Measurements from ENCODE around the gene BCR.

Gene BCR

DNA sequence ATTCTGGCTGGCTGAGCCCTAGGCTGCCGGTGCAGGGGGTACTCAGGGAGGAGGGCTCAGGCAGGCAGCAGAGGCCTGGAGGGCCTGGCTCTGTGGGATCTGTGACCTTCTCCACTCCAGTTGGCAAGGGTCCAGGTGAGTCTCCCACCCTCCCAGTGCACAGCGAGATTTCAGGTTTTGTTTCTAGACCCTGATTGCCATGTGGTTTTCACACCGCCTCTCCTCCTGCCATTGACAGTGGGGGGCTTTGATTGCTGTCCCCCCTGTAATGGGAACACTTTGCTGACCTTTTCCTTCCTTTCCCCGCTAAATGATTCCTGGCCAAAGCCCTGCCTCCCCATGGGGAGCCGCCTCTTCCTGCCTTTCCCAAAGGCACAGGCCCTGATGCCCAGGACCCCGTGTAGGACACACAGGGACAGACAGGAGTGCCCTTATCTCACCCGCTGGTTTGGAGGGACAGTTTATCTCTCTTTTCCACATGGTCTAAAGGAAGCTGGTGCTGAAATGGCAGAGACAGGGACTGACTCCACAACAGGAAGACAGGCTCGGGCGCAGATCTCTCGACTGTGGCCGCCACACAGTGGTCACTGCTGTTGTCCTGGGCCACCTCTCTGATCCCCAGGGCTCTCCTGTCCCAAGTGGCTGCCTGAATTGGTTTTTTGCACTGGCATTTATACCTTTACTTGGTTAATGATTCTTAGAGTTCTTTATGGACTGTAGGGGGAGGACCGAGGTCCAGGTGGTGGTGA, 43.4 kb downstream of the BCR start:
- peaks cover 24% of the 10 kb centered on the region for H3K4me1 ChIP-seq (ENCODE audit: insufficient read depth, insufficient read length)
- TF ChIP-seq ZNF274 (IDR thresholded peaks at IDR 0.05; ENCODE audit: low read depth, low read length) = no peak
- H3K9me3 ChIP-seq (ENCODE audit: insufficient read depth, low read length) = peaks cover 13% of the 10 kb centered on the region
- H3K27me3 ChIP-seq (ENCODE audit: insufficient read depth, insufficient read length) = no peaks in the 10 kb centered on the region
- H3K4me3 ChIP-seq (ENCODE audit: insufficient read length, low read depth) = no peak overlapping the region
- no peak overlapping the region for H3K9ac ChIP-seq (ENCODE audit: insufficient read length, low read depth)
- H3K36me3 ChIP-seq (ENCODE audit: insufficient read depth, insufficient read length, low read length) = peaks cover 6% of the 10 kb centered on the region
- DNase-seq (ENCODE audit: low read depth, low spot score) = no peak

DNA sequence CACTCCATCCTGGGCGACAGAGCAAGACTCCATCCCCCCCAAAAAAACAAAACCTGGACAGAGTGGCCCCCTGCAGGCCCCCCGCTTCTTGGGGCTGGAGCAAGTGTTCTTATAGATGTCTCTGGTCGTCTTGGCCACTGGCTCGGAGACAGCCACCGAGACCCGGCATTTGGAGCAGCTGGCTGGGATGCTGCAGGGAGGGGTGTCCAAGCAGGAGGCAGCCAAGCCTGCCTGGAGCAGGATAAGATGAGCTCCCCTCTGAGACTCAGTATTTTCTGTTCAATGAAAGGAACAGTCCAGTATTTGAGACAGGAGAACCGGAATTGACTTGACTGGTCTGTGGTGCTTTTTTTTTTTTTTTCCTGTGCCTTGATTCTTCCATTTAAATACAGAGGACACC, 44.5 kb downstream of the BCR start:
- peaks cover 6% of the 10 kb centered on the region for H3K36me3 ChIP-seq (ENCODE audit: insufficient read depth, insufficient read length, low read length)
- H3K9ac ChIP-seq (ENCODE audit: insufficient read length, low read depth) = no peak overlapping the region
- H3K4me1 ChIP-seq (ENCODE audit: insufficient read depth, insufficient read length) = peaks cover 16% of the 10 kb centered on the region
- H3K4me3 ChIP-seq (ENCODE audit: insufficient read length, low read depth) = no peak overlapping the region
- TF ChIP-seq ZNF274 (IDR thresholded peaks at IDR 0.05; ENCODE audit: low read depth, low read length) (no peak), SUZ12 (IDR thresholded peaks at IDR 0.05; ENCODE audit: extremely low read depth, insufficient read depth, insufficient read length) (no peak), YY1 (IDR thresholded peaks at IDR 0.05; ENCODE audit: insufficient read depth, insufficient read length) (no peak)
- H3K27me3 ChIP-seq (ENCODE audit: insufficient read depth, insufficient read length) = no peaks in the 10 kb centered on the region
- no peak for DNase-seq (ENCODE audit: low read depth, low spot score)
- peaks cover 17% of the 10 kb centered on the region for H3K9me3 ChIP-seq (ENCODE audit: insufficient read depth, low read length)

DNA sequence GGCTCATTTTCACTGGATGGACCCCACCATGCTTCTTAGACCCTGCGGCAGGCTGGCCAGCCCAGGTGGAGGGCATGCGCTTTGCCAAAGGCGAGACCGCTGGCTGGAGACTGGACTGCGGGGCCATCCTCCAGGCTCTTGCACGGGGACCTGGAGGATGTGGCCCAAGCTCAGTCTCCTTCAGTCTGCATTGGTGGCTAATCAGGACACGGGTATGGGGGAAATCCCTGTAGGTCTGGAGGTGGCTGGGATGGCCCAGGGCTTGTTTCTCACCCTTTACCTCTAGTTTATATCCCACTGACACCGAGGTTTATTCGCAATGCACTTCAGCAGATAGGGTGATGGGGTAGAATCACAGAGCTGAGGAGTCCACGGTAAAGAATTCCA, 45.0 kb downstream of the BCR start:
- TF ChIP-seq ZNF274 (IDR thresholded peaks at IDR 0.05; ENCODE audit: low read depth, low read length) (no peak), SUZ12 (IDR thresholded peaks at IDR 0.05; ENCODE audit: extremely low read depth, insufficient read depth, insufficient read length) (no peak), YY1 (IDR thresholded peaks at IDR 0.05; ENCODE audit: insufficient read depth, insufficient read length) (no peak)
- peaks cover 17% of the 10 kb centered on the region for H3K9me3 ChIP-seq (ENCODE audit: insufficient read depth, low read length)
- H3K4me3 ChIP-seq (ENCODE audit: insufficient read length, low read depth) = no peak overlapping the region
- no peaks in the 10 kb centered on the region for H3K27me3 ChIP-seq (ENCODE audit: insufficient read depth, insufficient read length)
- no peak for DNase-seq (ENCODE audit: low read depth, low spot score)
- no peak overlapping the region for H3K9ac ChIP-seq (ENCODE audit: insufficient read length, low read depth)
- H3K36me3 ChIP-seq (ENCODE audit: insufficient read depth, insufficient read length, low read length) = peaks cover 6% of the 10 kb centered on the region
- H3K4me1 ChIP-seq (ENCODE audit: insufficient read depth, insufficient read length) = peaks cover 12% of the 10 kb centered on the region

DNA sequence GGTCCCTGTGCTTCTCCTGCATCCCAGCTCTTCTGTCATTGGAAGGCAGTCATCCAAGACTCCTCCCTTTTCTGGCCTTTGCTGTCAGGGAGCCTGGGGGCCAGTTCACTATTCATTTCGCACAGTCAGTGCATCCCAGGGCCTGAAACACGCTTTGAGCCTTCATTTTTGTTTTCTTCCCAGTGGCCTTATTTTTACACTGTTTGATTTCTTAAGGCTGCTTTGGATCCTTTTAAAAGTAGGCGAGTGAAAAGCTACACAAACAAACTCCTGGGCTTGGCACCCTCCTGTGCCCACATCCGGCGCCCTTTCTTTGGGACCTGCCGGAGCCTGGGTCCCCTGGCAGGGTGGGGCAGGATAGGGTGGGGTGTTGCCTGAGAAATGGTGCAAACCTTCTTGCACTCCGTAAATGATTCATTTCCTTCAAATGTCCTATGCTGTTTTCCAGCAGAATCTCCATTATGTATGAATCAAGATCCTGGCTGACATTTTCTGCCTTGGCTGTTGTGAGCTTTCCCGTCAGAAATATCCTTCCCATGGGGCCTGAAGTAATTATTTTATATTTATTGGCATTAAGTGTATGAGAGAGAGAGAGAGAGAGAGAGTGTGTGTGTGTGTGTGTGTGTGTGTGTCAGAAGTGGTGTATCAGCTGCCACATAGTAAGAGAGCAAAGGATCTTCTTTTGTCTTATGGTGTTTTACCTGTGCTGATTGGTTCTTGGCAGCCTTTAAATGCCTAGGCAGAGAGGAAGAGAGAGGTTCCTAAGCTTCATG, 45.6 kb downstream of the BCR start:
- peaks cover 14% of the 10 kb centered on the region for H3K4me1 ChIP-seq (ENCODE audit: insufficient read depth, insufficient read length)
- peaks cover 6% of the 10 kb centered on the region for H3K36me3 ChIP-seq (ENCODE audit: insufficient read depth, insufficient read length, low read length)
- H3K9me3 ChIP-seq (ENCODE audit: insufficient read depth, low read length) = peaks cover 17% of the 10 kb centered on the region
- H3K27me3 ChIP-seq (ENCODE audit: insufficient read depth, insufficient read length) = no peaks in the 10 kb centered on the region
- TF ChIP-seq ZNF274 (IDR thresholded peaks at IDR 0.05; ENCODE audit: low read depth, low read length) (no peak), SUZ12 (IDR thresholded peaks at IDR 0.05; ENCODE audit: extremely low read depth, insufficient read depth, insufficient read length) (no peak), YY1 (IDR thresholded peaks at IDR 0.05; ENCODE audit: insufficient read depth, insufficient read length) (no peak)
- DNase-seq (ENCODE audit: low read depth, low spot score) = no peak
- no peak overlapping the region for H3K9ac ChIP-seq (ENCODE audit: insufficient read length, low read depth)
- no peak overlapping the region for H3K4me3 ChIP-seq (ENCODE audit: insufficient read length, low read depth)

DNA sequence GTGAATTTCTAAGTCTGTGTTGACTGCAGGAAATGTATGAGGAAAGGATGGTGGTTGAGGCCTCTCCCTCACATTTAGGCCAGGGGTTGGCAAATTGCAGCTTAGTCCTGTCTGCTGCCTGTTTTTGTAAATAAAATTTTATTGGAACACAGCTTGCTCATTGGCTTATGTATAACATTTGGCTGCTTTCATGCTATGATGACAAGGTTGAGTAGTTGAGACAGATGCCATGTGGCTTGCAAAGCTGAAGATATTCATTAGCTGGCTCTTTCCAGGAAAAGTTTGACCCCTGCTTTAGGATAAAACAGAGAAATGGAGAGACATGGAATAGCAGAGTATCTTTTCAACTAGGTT, 46.2 kb downstream of the BCR start:
- H3K27me3 ChIP-seq (ENCODE audit: insufficient read depth, insufficient read length) = no peaks in the 10 kb centered on the region
- no peak overlapping the region for H3K9ac ChIP-seq (ENCODE audit: insufficient read length, low read depth)
- peaks cover 17% of the 10 kb centered on the region for H3K9me3 ChIP-seq (ENCODE audit: insufficient read depth, low read length)
- TF ChIP-seq ZNF274 (IDR thresholded peaks at IDR 0.05; ENCODE audit: low read depth, low read length) = no peak
- no peak for TF ChIP-seq SUZ12 (IDR thresholded peaks at IDR 0.05; ENCODE audit: extremely low read depth, insufficient read depth, insufficient read length)
- TF ChIP-seq YY1 (IDR thresholded peaks at IDR 0.05; ENCODE audit: insufficient read depth, insufficient read length) = no peak
- peaks cover 6% of the 10 kb centered on the region for H3K36me3 ChIP-seq (ENCODE audit: insufficient read depth, insufficient read length, low read length)
- H3K4me3 ChIP-seq (ENCODE audit: insufficient read length, low read depth) = no peak overlapping the region
- H3K4me1 ChIP-seq (ENCODE audit: insufficient read depth, insufficient read length) = peaks cover 14% of the 10 kb centered on the region
- no peak for DNase-seq (ENCODE audit: low read depth, low spot score)

DNA sequence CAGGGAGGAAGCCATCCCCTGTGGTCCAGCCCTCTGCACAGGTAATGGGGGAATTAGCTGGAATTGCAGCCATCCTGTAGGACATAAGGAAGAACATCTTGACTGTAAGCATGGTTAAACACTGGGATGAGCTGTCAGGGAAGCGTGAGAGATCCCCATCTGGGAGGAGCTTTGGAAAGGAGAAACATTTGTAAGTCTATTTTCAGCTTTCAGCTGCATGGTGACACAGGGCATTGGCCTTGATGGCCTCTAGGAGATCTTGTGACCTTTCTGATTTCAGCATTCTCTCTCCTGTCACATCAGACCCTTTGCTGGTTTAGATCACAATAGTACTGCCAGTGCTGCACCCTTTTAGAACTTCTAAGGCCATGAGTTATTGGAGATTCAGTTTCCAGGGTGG, 47.1 kb downstream of the BCR start:
- TF ChIP-seq YY1 (IDR thresholded peaks at IDR 0.05; ENCODE audit: insufficient read depth, insufficient read length) = no peak
- no peak for TF ChIP-seq SUZ12 (IDR thresholded peaks at IDR 0.05; ENCODE audit: extremely low read depth, insufficient read depth, insufficient read length)
- no peak for TF ChIP-seq ZNF274 (IDR thresholded peaks at IDR 0.05; ENCODE audit: low read depth, low read length)
- no peak for DNase-seq (ENCODE audit: low read depth, low spot score)
- H3K4me3 ChIP-seq (ENCODE audit: insufficient read length, low read depth) = no peak overlapping the region
- peaks cover 22% of the 10 kb centered on the region for H3K4me1 ChIP-seq (ENCODE audit: insufficient read depth, insufficient read length)
- peaks cover 6% of the 10 kb centered on the region for H3K36me3 ChIP-seq (ENCODE audit: insufficient read depth, insufficient read length, low read length)
- peaks cover 17% of the 10 kb centered on the region for H3K9me3 ChIP-seq (ENCODE audit: insufficient read depth, low read length)
- no peak overlapping the region for H3K9ac ChIP-seq (ENCODE audit: insufficient read length, low read depth)
- H3K27me3 ChIP-seq (ENCODE audit: insufficient read depth, insufficient read length) = no peaks in the 10 kb centered on the region

DNA sequence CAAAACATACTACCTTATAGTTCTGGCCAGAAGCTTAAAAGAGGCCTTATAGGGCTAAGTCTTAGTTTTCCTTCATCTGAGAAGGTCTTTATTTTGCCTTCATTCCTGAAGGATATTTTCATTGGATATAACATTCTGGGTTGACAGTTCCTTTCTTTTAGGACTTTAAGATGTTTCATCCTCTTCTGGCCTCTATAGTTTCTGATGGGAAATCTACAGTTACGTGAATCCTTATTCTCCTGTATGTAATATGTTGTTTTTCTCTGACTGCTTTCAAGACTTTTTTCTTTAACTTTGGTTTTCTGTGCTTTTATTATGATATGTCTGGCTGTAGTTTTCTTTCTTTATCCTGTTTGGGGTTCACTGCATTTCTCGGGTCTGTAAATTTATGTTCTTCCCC, 48.2 kb downstream of the BCR start:
- DNase-seq (ENCODE audit: low read depth, low spot score) = no peak
- H3K4me1 ChIP-seq (ENCODE audit: insufficient read depth, insufficient read length) = peaks cover 25% of the 10 kb centered on the region
- TF ChIP-seq YY1 (IDR thresholded peaks at IDR 0.05; ENCODE audit: insufficient read depth, insufficient read length) (no peak), ZNF274 (IDR thresholded peaks at IDR 0.05; ENCODE audit: low read depth, low read length) (no peak), SUZ12 (IDR thresholded peaks at IDR 0.05; ENCODE audit: extremely low read depth, insufficient read depth, insufficient read length) (no peak)
- peaks cover 2% of the 10 kb centered on the region for H3K36me3 ChIP-seq (ENCODE audit: insufficient read depth, insufficient read length, low read length)
- H3K4me3 ChIP-seq (ENCODE audit: insufficient read length, low read depth) = no peak overlapping the region
- peaks cover 17% of the 10 kb centered on the region for H3K9me3 ChIP-seq (ENCODE audit: insufficient read depth, low read length)
- H3K27me3 ChIP-seq (ENCODE audit: insufficient read depth, insufficient read length) = no peaks in the 10 kb centered on the region
- no peak overlapping the region for H3K9ac ChIP-seq (ENCODE audit: insufficient read length, low read depth)

Measured in NT2/D1 (cell line).